Measurements from ENCODE around the gene SYNPO. TPM values are rescaled to one million over a fixed set of nuclear protein-coding genes. Genes with fewer than 3 reads are reported as not detected.
A peak's percentile ranks its signal among the peaks of the same experiment; 100 is the strongest.

SYNPO gene
- total RNA-seq (6.9 and 8.4 TPM in 2 replicates), polyA plus RNA-seq (5.3 and 7.1 TPM in 2 replicates)

DNA sequence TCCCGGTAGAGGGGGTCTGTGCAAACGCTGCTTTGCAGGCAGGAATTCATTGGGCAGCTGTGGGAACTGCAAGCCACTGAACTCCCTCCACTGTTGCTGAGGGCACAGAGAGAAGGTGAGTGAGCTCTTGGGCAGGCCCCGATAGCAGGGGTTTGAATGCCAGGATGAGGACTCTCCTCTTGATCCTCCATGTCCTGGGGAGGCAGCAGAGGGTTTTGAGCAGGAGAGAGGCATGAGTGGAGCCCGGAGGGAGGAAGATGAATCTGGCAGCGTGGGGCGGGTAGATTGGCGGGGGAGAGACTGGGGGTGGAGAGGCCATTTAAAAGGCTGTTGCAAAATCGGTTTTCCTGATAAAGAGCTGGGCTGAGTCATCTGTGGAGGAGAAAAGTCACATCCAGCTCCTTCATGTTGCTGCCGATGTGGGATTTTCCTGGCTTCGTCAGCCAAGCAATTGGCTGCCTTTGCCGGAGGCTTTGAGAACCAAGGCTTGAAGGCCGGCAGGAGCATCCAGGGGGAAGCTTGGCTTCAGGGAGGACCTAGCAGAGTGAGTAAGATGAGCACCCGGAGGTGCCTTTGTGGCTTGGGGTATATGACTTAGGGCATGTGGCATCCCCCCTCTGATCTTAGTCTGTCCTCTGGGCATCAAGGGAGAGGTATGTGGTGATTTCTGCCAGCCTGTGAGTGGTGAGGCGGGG is at the start of gene SYNPO:
TSS of gene SYNPO (plus strand) at position 350 of the 695 bp plus-strand sequence. CDS start 7,616 bp downstream, outside the sequence.
- TF ChIP-seq, protein P1, sequence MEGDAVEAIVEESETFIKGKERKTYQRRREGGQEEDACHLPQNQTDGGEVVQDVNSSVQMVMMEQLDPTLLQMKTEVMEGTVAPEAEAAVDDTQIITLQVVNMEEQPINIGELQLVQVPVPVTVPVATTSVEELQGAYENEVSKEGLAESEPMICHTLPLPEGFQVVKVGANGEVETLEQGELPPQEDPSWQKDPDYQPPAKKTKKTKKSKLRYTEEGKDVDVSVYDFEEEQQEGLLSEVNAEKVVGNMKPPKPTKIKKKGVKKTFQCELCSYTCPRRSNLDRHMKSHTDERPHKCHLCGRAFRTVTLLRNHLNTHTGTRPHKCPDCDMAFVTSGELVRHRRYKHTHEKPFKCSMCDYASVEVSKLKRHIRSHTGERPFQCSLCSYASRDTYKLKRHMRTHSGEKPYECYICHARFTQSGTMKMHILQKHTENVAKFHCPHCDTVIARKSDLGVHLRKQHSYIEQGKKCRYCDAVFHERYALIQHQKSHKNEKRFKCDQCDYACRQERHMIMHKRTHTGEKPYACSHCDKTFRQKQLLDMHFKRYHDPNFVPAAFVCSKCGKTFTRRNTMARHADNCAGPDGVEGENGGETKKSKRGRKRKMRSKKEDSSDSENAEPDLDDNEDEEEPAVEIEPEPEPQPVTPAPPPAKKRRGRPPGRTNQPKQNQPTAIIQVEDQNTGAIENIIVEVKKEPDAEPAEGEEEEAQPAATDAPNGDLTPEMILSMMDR (IDR thresholded peaks at IDR 0.05; ENCODE audit: poor library complexity) = no peak
- TF ChIP-seq EZH2phosphoT487 (IDR thresholded peaks at IDR 0.05; ENCODE audit: low read depth, severe bottlenecking, unreplicated experiment) (no peak), EZH2 (IDR thresholded peaks at IDR 0.05; ENCODE audit: borderline replicate concordance) (no peak)
- Histone ChIP-seq H3K9me2 (replicated peaks; ENCODE audit: insufficient read depth) (no peaks in the 10 kb centered on the region), H3K4me1 (ENCODE audit: insufficient read depth) (peaks cover 91% of the 10 kb centered on the region), H4K20me1 (ENCODE audit: insufficient read depth, poor library complexity, severe bottlenecking) (no peaks in the 10 kb centered on the region), H3K36me3 (replicated peaks; ENCODE audit: insufficient read depth, low read depth) (no peaks in the 10 kb centered on the region), H3K27me3 (no peaks in the 10 kb centered on the region), H3K4me3 (no peak within 1 kb of the TSS), H3K9me3 (ENCODE audit: low read depth) (no peaks in the 10 kb centered on the region), H3K4me2 (peak within 1 kb of the TSS; percentile 67), H3K79me2 (peaks cover 33% of the 10 kb centered on the region), H2AFZ (no peak within 1 kb of the TSS), H3K27ac (peak within 1 kb of the TSS; percentile 86)
- DNase-seq (ENCODE audit: low spot score) = peak; percentile 87
- WGBS (ENCODE audit: low lambda C conversion rate, missing lambda C conversion rate) = 39% methylated on average over 14 of the region's 14 CpGs

GRCh38 chr5:150590979-150591695 is 49.3 kb upstream of the SYNPO start:
- Histone ChIP-seq H2AFZ (no peak overlapping the region), H3K9me3 (ENCODE audit: low read depth) (no peaks in the 10 kb centered on the region), H3K79me2 (peaks cover 2% of the 10 kb centered on the region), H3K27me3 (no peaks in the 10 kb centered on the region), H3K4me1 (ENCODE audit: insufficient read depth) (peaks cover 78% of the 10 kb centered on the region), H3K36me3 (replicated peaks; ENCODE audit: insufficient read depth, low read depth) (no peaks in the 10 kb centered on the region), H4K20me1 (ENCODE audit: insufficient read depth, poor library complexity, severe bottlenecking) (no peaks in the 10 kb centered on the region), H3K9me2 (replicated peaks; ENCODE audit: insufficient read depth) (no peaks in the 10 kb centered on the region), H3K4me2 (peak overlapping the region; percentile 45), H3K4me3 (no peak overlapping the region), H3K27ac (peak overlapping the region; percentile 87)
- TF ChIP-seq, protein P1 (IDR thresholded peaks at IDR 0.05; ENCODE audit: poor library complexity) = no peak
- no peak for TF ChIP-seq EZH2 (IDR thresholded peaks at IDR 0.05; ENCODE audit: borderline replicate concordance)
- 42% methylated on average over 10 of the region's 12 CpGs for WGBS (ENCODE audit: low lambda C conversion rate, missing lambda C conversion rate)
- peak; percentile 65 for DNase-seq (ENCODE audit: low spot score)

- no peaks in the 10 kb centered on the region for H4K20me1 ChIP-seq (ENCODE audit: insufficient read depth, poor library complexity, severe bottlenecking)
- no peaks in the 10 kb centered on the region for H3K9me3 ChIP-seq (ENCODE audit: low read depth)
- no peak overlapping the region for H3K4me2 ChIP-seq
- peaks cover 2% of the 10 kb centered on the region for H3K79me2 ChIP-seq
- peaks cover 90% of the 10 kb centered on the region for H3K4me1 ChIP-seq (ENCODE audit: insufficient read depth)
- 94% methylated on average over 4 of the region's 4 CpGs for WGBS (ENCODE audit: low lambda C conversion rate, missing lambda C conversion rate)
- H3K4me3 ChIP-seq = no peak overlapping the region
- no peaks in the 10 kb centered on the region for H3K36me3 ChIP-seq (replicated peaks; ENCODE audit: insufficient read depth, low read depth)
- no peaks in the 10 kb centered on the region for H3K9me2 ChIP-seq (replicated peaks; ENCODE audit: insufficient read depth)
- H3K27me3 ChIP-seq = no peaks in the 10 kb centered on the region
- DNase-seq (ENCODE audit: low spot score) = no peak
- peak overlapping the region; percentile 92 for H3K27ac ChIP-seq
- H2AFZ ChIP-seq = no peak overlapping the region
- TF ChIP-seq EZH2 (IDR thresholded peaks at IDR 0.05; ENCODE audit: borderline replicate concordance) (no peak), EZH2phosphoT487 (IDR thresholded peaks at IDR 0.05; ENCODE audit: low read depth, severe bottlenecking, unreplicated experiment) (no peak)
- TF ChIP-seq, protein P1 (IDR thresholded peaks at IDR 0.05; ENCODE audit: poor library complexity) = no peak
Measured at GRCh38 chr5:150593593-150593992, 46.9 kb upstream of the SYNPO start.

Measured in hepatocyte (in vitro differentiated cells).